Mesenchymal stem cell (in vitro differentiated cells and primary cell): ENCODE measurements around the gene POC1B.

Experiments
- DNase-seq: peaks from one replicate; pipeline ENCODE4 v3.0.0-alpha.2; 2013
- H2AFZ ChIP-seq: one replicate; pipeline ENCODE4 v1.6.1; 2013; ENCODE audit warnings: low read depth, mild to moderate bottlenecking, control low read depth, inconsistent platforms, low read length, moderate library complexity
- H2AK5ac ChIP-seq: 2 replicates; pipeline ENCODE4 v1.6.1; 2013; ENCODE audit warnings: low read length, moderate library complexity, mild to moderate bottlenecking, inconsistent platforms; ENCODE audit not compliant: severe bottlenecking
- H2BK120ac ChIP-seq: one replicate; pipeline ENCODE4 v1.6.1; 2013; ENCODE audit warnings: low read depth, mild to moderate bottlenecking, inconsistent platforms, low read length, moderate library complexity
- H2BK12ac ChIP-seq, 2 experiments: one replicate each; pipeline ENCODE4 v1.6.1; 2013; ENCODE audit warnings: inconsistent platforms in 2 of 2, low read length in 2 of 2, mild to moderate bottlenecking in 2 of 2, moderate library complexity in 2 of 2, control low read depth in 1 of 2
- H2BK15ac ChIP-seq: one replicate; pipeline ENCODE4 v1.6.1; 2013; ENCODE audit warnings: mild to moderate bottlenecking, low read depth, inconsistent platforms; ENCODE audit not compliant: poor library complexity, severe bottlenecking
- H2BK5ac ChIP-seq: 2 replicates; pipeline ENCODE4 v1.6.1; 2013; ENCODE audit warnings: low read depth, mild to moderate bottlenecking, low read length, control low read depth, inconsistent platforms; ENCODE audit not compliant: poor library complexity, severe bottlenecking
- H3K14ac ChIP-seq, 2 experiments: one replicate each; pipeline ENCODE4 v1.6.1; 2013; ENCODE audit warnings: inconsistent platforms in 2 of 2, low read length in 2 of 2, control low read depth in 1 of 2, mild to moderate bottlenecking in 1 of 2, moderate library complexity in 1 of 2
- H3K18ac ChIP-seq, 2 experiments: one replicate each; pipeline ENCODE4 v1.6.1; 2013; ENCODE audit warnings: inconsistent platforms in 2 of 2, low read length in 2 of 2, control low read depth in 1 of 2, low read depth in 1 of 2, mild to moderate bottlenecking in 1 of 2
- H3K23ac ChIP-seq, 2 experiments: one replicate each; pipeline ENCODE4 v1.6.1; 2013; ENCODE audit warnings: inconsistent platforms in 2 of 2, low read length in 2 of 2, mild to moderate bottlenecking in 2 of 2, moderate library complexity in 2 of 2, control low read depth in 1 of 2
- H3K27ac ChIP-seq: 2 replicates; pipeline ENCODE4 v1.5.1; 2013; ENCODE audit warnings: mild to moderate bottlenecking, moderate library complexity, low read length, control low read depth, inconsistent platforms; ENCODE audit not compliant: poor library complexity, severe bottlenecking
- H3K27me3 ChIP-seq, 2 experiments: 2 replicates each; pipeline versions ENCODE4 v1.6.1 to v1.7.0; 2013; ENCODE audit warnings: low read length in 2 of 2, mild to moderate bottlenecking in 2 of 2, moderate library complexity in 2 of 2, control low read depth in 1 of 2, inconsistent platforms in 1 of 2; ENCODE audit not compliant: control insufficient read depth in 1 of 2, insufficient read depth in 1 of 2
- H3K36me3 ChIP-seq, 2 experiments: 2 replicates each; pipeline versions ENCODE4 v1.6.1 to v1.7.0; 2013; ENCODE audit warnings: low read length in 2 of 2, control low read depth in 1 of 2, inconsistent platforms in 1 of 2, low read depth in 1 of 2, mild to moderate bottlenecking in 1 of 2; ENCODE audit not compliant: insufficient read depth in 2 of 2, control insufficient read depth in 1 of 2
- H3K4ac ChIP-seq, 2 experiments: one replicate each; pipeline ENCODE4 v1.6.1; 2013; ENCODE audit warnings: inconsistent platforms in 2 of 2, low read length in 2 of 2, mild to moderate bottlenecking in 2 of 2, moderate library complexity in 2 of 2, control low read depth in 1 of 2, low read depth in 1 of 2
- H3K4me1 ChIP-seq: 2 replicates; pipeline ENCODE4 v1.6.1; 2013; ENCODE audit warnings: low read depth, low read length, control low read depth; ENCODE audit not compliant: control insufficient read depth, insufficient read depth
- H3K4me2 ChIP-seq: 2 replicates; pipeline ENCODE4 v1.6.1; 2013; ENCODE audit warnings: low read length, mild to moderate bottlenecking, inconsistent platforms; ENCODE audit not compliant: poor library complexity, severe bottlenecking
- H3K4me3 ChIP-seq, 2 experiments: 2 replicates each; pipeline versions ENCODE4 v1.5.1 to v1.7.0; 2013; ENCODE audit warnings: low read length in 2 of 2, mild to moderate bottlenecking in 2 of 2, control low read depth in 1 of 2, low read depth in 1 of 2; ENCODE audit not compliant: insufficient read depth in 1 of 2
- H3K79me1 ChIP-seq: replicated peaks from 2 replicates; pipeline ENCODE4 v1.6.1; 2013; ENCODE audit warnings: mild to moderate bottlenecking, control low read depth, low read length, inconsistent platforms; ENCODE audit not compliant: poor library complexity, severe bottlenecking
- H3K9ac ChIP-seq: 2 replicates; pipeline ENCODE4 v1.7.0; 2013; ENCODE audit warnings: mild to moderate bottlenecking, low read length, moderate library complexity
- H3K9me3 ChIP-seq: 2 replicates; pipeline ENCODE4 v1.7.0; 2013; ENCODE audit warnings: mild to moderate bottlenecking, low read length; ENCODE audit not compliant: control insufficient read depth
- H4K8ac ChIP-seq: one replicate; pipeline ENCODE4 v1.6.1; 2013; ENCODE audit warnings: inconsistent platforms, mild to moderate bottlenecking, low read length, moderate library complexity
- H4K91ac ChIP-seq: one replicate; pipeline ENCODE4 v1.6.1; 2013; ENCODE audit warnings: mild to moderate bottlenecking, low read length, inconsistent platforms
- WGBS: methylation state at CpG from one replicate; pipeline ENCODE4 v1.1.7; 2013; ENCODE audit warnings: mixed read lengths; 5-methylcytosine and 5-hydroxymethylcytosine counted together

The POC1B gene

DNA sequence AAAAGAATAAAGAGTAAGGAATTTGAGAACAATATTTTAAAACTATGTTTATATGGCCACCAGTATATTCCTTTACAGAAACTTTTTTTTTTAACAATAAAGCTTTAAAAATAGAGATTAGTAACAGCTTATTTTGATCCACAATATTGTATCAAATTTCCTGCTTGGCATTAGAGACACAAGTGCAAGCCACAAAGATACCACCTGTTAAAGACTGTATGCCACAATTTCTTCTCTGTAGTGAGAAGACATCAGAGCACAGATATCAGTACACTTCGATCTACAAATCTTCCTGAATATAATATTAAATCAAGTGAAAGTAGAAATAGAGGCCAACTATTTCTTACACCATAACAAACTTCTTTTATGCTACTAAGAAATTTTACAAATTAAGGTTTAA, 69.3 kb downstream of the POC1B start:
- no peak overlapping the region for H3K4ac ChIP-seq
- H2AK5ac ChIP-seq: no peak overlapping the region
- H3K79me1 ChIP-seq: peaks cover 4% of the 10 kb centered on the region
- H3K4me2 ChIP-seq: no peak overlapping the region
- no peaks in the 10 kb centered on the region for H3K36me3 ChIP-seq
- no peak overlapping the region for H2BK120ac ChIP-seq
- H3K27me3 ChIP-seq: no peaks in the 10 kb centered on the region
- H4K8ac ChIP-seq: no peak overlapping the region
- no peak overlapping the region for H3K14ac ChIP-seq
- H2BK12ac ChIP-seq: no peak overlapping the region
- H2AFZ ChIP-seq: no peak overlapping the region
- H3K4me1 ChIP-seq: peaks cover 6% of the 10 kb centered on the region
- no peak overlapping the region for H3K9ac ChIP-seq
- H3K9me3 ChIP-seq: no peaks in the 10 kb centered on the region
- H4K91ac ChIP-seq: no peak overlapping the region
- no peak for DNase-seq
- H2BK5ac ChIP-seq: no peak overlapping the region
- H3K23ac ChIP-seq: no peak overlapping the region
- no CpG with 5 or more reads among the region's 1 CpG for WGBS
- no peak overlapping the region for H3K18ac ChIP-seq
- H3K4me3 ChIP-seq: no peak overlapping the region
- no peak overlapping the region for H3K27ac ChIP-seq
- no peak overlapping the region for H2BK15ac ChIP-seq

DNA sequence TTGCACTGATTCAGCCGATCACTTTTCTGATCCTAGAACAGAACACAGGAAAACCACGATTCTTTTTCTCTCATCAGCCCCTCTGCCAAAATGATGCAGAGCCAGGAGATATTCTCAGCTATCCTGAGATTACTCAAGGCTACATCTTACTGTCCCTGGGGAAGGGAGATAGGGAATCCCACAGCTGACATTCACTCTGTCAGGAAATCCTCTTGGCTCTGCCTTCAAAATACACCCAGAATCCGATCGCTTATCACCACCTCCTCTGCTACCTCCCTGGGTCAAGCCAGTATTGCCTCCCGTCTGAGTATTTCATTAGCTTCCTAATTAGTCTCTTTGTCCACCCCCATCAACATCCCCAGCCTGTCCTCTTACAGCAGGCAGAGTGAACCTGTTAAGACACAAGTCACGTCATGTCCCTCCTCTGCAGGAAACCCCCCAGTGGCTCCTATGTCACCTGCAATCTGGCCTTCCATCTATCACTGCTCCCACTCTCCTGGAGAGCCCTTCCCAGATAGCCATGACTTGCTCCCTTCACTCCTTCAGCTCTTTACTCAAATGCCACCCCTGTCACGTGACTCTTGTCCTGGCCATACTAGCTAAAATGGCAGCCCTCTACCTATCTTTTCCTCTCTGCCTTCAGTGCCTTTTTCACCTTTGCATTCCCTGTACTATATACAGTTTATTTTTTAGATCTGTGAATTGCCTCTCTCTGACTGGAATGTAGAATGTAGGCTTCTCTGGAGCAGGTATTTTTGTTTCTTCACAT, 71.6 kb downstream of the POC1B start:
- H4K8ac ChIP-seq: peak overlapping the region; percentile 16
- peak overlapping the region in 1 of 2 experiments; percentile 5 for H3K4me3 ChIP-seq
- H2BK5ac ChIP-seq: no peak overlapping the region
- no peak overlapping the region for H3K4me2 ChIP-seq
- peak overlapping the region; percentile 74 to 85 for H3K23ac ChIP-seq
- no peak overlapping the region for H2AFZ ChIP-seq
- H2BK120ac ChIP-seq: peak overlapping the region; percentile 95
- H2BK15ac ChIP-seq: no peak overlapping the region
- peaks cover 7% of the 10 kb centered on the region for H3K4me1 ChIP-seq
- peaks cover 4% of the 10 kb centered on the region for H3K79me1 ChIP-seq
- H3K27ac ChIP-seq: peak overlapping the region; percentile 42
- peak overlapping the region in 1 of 2 experiments; percentile 83 for H3K4ac ChIP-seq
- peak overlapping the region; percentile 23 to 84 for H2BK12ac ChIP-seq
- no peaks in the 10 kb centered on the region for H3K9me3 ChIP-seq
- peak overlapping the region; percentile 67 to 88 for H3K18ac ChIP-seq
- peak overlapping the region; percentile 44 for H4K91ac ChIP-seq
- H2AK5ac ChIP-seq: peak overlapping the region; percentile 68
- H3K14ac ChIP-seq: peak overlapping the region in 1 of 2 experiments; percentile 4
- no peaks in the 10 kb centered on the region for H3K27me3 ChIP-seq
- no peaks in the 10 kb centered on the region for H3K36me3 ChIP-seq
- H3K9ac ChIP-seq: peak overlapping the region; percentile 86
- 27% methylated on average over 7 of the region's 7 CpGs for WGBS
- peak; percentile 86 for DNase-seq

DNA sequence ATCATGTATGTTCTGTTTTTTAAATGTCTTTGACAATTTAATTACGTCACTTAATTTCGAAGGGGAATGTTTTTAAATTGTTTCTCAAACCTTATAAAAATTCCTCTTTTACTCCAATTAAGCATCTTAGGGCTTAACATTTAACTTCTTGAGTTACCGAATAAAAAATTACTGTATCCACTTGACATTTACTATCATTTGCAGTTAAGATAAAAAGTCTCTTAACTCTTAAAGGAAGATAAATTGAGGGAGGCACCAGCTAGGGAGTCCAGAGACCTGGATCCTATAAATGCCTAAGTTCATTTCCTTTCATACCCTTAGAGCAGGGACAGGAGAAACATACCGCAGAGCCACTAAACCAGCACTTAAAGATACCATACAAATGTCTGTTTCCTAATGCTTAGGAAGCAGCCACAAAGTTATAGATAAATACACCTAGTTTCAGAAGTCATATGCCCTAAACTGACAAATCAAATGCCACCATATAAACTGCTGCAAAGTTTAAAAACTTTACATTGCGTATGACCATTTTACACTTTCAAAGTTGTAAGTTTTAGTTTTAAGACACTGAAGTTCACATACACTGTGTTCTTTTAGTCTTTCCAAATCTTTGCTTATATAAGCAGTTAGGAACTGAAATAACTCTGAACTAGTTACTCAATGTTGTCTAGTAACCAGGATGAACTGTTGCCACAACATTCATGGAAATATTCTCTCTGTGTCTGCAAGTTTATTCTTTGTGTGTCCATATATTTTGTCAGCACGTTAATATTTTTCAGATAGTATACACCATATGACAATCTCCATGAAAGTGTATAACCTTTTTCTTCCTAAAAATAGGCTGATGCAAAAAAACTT, 72.5 kb downstream of the POC1B start:
- Histone ChIP-seq H3K4me3 (peak overlapping the region in 1 of 2 experiments; percentile 5), H3K4ac (no peak overlapping the region), H2AFZ (no peak overlapping the region), H3K4me2 (no peak overlapping the region), H3K36me3 (peaks cover 0 to 4% of the 10 kb centered on the region in 2 experiments), H3K9ac (peak overlapping the region; percentile 86), H2BK120ac (no peak overlapping the region), H3K14ac (no peak overlapping the region), H3K27ac (peak overlapping the region; percentile 28), H2AK5ac (no peak overlapping the region), H3K79me1 (peaks cover 4% of the 10 kb centered on the region), H3K27me3 (no peaks in the 10 kb centered on the region), H3K4me1 (peaks cover 7% of the 10 kb centered on the region), H2BK12ac (no peak overlapping the region), H3K9me3 (no peaks in the 10 kb centered on the region), H4K8ac (no peak overlapping the region), H4K91ac (no peak overlapping the region), H2BK5ac (no peak overlapping the region), H3K23ac (no peak overlapping the region), H2BK15ac (no peak overlapping the region), H3K18ac (no peak overlapping the region)
- 0% methylated on average over 1 of the region's 6 CpGs for whole genome bisulfite sequencing
- peak; percentile 95 for DNase-seq

DNA sequence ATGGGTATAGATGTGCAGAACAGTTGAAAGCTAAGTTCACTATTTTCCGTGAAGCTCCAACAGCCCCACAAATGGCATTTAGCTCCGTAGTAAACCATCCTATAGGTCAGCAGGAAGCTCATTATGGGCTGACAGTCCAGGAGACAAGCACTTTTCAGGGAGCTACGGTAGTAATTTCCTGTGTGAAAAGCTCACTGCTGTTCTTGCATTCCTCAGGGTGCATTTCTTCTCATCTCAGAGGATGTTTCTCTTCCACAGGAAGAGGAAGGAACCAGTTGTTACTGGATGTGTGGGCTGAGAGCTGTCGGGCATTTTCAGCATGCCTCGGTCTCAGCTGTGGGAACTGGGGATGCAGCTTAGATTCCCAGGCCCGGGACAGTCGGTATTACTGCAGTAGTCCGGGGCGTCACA, 74.0 kb downstream of the POC1B start:
- peak overlapping the region; percentile 64 for H2BK120ac ChIP-seq
- peak overlapping the region; percentile 86 for H3K9ac ChIP-seq
- H4K91ac ChIP-seq: no peak overlapping the region
- peak overlapping the region; percentile 92 for H3K27ac ChIP-seq
- H3K14ac ChIP-seq: no peak overlapping the region
- no peak overlapping the region for H3K4me2 ChIP-seq
- H3K4ac ChIP-seq: peak overlapping the region in 1 of 2 experiments; percentile 67
- H3K27me3 ChIP-seq: no peaks in the 10 kb centered on the region
- H3K18ac ChIP-seq: peak overlapping the region in 1 of 2 experiments; percentile 77
- peaks cover 4% of the 10 kb centered on the region for H3K79me1 ChIP-seq
- H2BK5ac ChIP-seq: no peak overlapping the region
- no peak overlapping the region for H2BK15ac ChIP-seq
- H2AFZ ChIP-seq: no peak overlapping the region
- H3K9me3 ChIP-seq: no peaks in the 10 kb centered on the region
- peak overlapping the region in 1 of 2 experiments; percentile 64 for H3K4me3 ChIP-seq
- peaks cover 7% of the 10 kb centered on the region for H3K4me1 ChIP-seq
- peak; percentile 90 for DNase-seq
- no peak overlapping the region for H3K23ac ChIP-seq
- H3K36me3 ChIP-seq: peaks cover 0 to 4% of the 10 kb centered on the region in 2 experiments
- H2BK12ac ChIP-seq: peak overlapping the region in 1 of 2 experiments; percentile 42
- WGBS: 0% methylated on average over 5 of the region's 9 CpGs
- H4K8ac ChIP-seq: peak overlapping the region; percentile 60
- H2AK5ac ChIP-seq: no peak overlapping the region
